ES-I3 (cell line): ENCODE data around the gene MALT1.

ENCODE experiments used
- H3K36me3 ChIP-seq: 2 replicates; pipeline ENCODE4 v1.6.1; 2013; ENCODE audit warnings: mild to moderate bottlenecking, low read length, control low read depth, moderate library complexity; ENCODE audit not compliant: insufficient read depth
- H3K4me1 ChIP-seq: 2 replicates; pipeline ENCODE4 v1.6.1; 2013; ENCODE audit warnings: mild to moderate bottlenecking, control low read depth, low read length; ENCODE audit not compliant: insufficient read depth
- H3K9ac ChIP-seq: 2 replicates; pipeline ENCODE4 v1.6.1; 2013; ENCODE audit warnings: low read depth, mild to moderate bottlenecking, low read length, moderate library complexity
- H3K9me3 ChIP-seq: 2 replicates; pipeline ENCODE4 v1.6.1; 2013; ENCODE audit warnings: mild to moderate bottlenecking, low read length, moderate library complexity; ENCODE audit not compliant: control insufficient read depth, insufficient read depth

Gene MALT1

DNA sequence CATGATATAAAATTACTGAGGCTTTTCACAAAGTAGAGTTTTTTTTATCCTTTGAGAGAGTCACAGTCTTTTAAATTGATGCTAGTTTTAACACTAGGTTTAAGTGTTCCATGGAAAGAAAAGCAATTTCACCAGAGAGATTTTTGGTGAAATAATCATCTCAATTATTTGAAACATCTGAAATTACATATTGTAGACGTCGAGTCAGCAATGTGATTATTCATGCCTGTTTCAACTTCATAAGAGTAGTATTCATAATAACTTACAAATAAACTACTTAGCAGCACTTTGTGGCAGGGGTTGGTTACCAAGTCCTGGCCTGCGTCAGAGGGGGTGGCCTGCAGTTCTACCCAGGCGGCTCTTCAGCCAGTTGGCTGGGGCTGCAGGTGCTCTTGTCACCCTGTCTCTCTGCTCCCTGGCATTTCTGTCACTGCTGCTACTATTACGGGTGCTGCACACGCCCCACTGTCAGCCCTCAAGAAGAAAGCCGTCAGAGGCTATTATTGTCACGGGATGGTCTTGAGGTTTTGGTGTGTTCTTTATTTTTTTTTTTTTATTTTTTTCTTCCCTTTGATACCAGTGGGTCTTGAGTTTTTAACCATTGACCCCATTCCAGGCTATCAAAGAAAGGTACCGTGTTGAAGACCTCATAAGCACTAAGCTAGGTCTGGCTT lies 50.4 kb downstream of the MALT1 start:
- Histone ChIP-seq H3K36me3 (no peaks in the 10 kb centered on the region; the same call in 1 of the 2 replicates), H3K9ac (no peak overlapping the region), H3K4me1 (no peaks in the 10 kb centered on the region), H3K9me3 (no peaks in the 10 kb centered on the region)

DNA sequence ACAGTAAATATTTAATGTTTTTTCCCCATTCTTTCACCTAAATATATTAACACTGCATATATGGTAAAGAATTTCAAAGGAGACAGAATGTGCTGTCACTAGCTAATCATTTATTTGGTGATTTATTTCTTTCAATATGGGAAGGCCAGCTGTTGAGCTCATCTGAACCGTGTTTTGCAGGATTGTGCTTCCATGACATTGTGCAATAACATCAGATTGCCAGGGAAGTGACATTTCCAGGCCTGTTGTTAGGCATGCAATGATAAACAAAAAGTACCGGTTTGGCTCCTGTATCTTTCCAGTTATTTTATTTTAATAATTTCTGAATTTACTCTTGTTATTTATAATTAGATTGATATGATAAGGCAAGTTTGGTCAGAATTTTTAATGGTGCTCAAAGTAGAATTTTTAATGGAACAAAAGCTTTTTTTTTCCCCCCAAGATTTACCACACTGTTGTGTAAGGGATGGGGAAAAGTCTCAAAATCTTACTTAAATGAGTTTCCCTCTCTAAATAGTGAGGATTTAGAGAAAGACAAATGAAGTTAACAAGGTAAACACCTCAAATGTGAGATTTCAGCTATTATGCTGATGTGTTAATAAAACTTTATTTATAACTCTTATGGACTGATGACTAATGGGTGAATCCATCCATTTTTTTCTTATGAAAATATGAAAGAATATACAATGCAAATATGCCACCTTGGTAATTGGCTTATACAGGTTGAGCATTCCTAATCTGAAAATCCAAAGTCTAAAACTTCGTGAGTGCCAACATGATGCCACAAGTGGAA lies 52.7 kb downstream of the MALT1 start:
- H3K9me3 ChIP-seq = no peaks in the 10 kb centered on the region
- H3K9ac ChIP-seq = no peak overlapping the region
- H3K36me3 ChIP-seq = no peaks in the 10 kb centered on the region
- H3K4me1 ChIP-seq = no peaks in the 10 kb centered on the region

DNA sequence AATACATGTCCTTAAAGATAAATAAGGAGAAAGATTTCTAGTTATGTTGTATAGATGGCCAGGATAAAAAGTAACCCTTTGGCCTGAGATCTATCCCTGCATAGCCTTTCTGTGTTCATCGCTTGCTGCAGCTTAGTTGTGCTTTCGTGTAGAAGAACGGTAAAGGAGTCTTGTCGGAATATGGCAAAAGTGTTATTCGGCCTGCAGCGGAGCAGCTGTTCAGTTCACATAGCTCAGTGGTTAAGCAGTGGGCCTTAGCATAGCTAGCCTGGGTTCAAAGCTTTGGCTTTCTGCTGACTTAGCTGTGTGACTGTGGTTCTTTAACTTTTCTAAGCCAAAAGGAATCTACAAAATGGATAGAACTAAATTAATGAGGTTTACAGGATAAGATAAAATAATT lies 55.4 kb downstream of the MALT1 start:
- Histone ChIP-seq H3K36me3 (no peaks in the 10 kb centered on the region), H3K9ac (no peak overlapping the region), H3K4me1 (no peaks in the 10 kb centered on the region), H3K9me3 (no peaks in the 10 kb centered on the region)

DNA sequence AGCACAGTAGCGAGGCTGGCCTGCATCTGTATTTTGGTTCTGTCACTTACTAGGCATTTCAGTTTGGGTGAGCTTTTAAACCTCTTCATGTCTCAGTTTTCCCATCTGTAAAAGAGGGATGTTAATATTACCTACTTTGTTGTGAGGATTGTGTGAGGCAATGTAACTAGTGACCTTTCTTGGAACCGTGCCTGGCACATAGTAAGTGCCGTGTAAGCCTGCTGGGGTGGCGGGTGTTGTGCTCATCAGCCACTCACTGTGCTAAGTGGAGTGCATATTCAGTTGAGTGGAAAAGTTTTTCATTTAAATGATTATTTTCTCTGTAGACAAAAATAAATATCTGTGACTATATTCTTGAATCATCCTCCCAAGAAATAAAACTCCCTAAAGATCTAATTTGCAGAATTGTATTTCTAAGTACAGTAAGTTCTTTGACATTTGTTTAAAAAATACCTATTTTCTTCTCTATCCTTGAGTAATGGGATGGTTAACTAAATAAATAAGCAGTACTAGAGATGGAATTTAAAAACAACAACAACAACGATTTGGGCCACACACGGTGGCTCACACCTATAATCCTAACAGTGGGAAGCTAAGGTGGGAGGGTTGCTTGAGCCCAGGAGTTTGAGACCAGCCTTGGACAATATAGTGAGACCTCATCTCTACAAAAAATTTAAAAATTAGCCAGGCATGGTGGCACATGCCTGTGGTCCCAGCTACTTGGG lies 56.7 kb downstream of the MALT1 start:
- H3K9me3 ChIP-seq = no peaks in the 10 kb centered on the region
- no peaks in the 10 kb centered on the region for H3K4me1 ChIP-seq
- H3K9ac ChIP-seq = no peak overlapping the region
- no peaks in the 10 kb centered on the region for H3K36me3 ChIP-seq

DNA sequence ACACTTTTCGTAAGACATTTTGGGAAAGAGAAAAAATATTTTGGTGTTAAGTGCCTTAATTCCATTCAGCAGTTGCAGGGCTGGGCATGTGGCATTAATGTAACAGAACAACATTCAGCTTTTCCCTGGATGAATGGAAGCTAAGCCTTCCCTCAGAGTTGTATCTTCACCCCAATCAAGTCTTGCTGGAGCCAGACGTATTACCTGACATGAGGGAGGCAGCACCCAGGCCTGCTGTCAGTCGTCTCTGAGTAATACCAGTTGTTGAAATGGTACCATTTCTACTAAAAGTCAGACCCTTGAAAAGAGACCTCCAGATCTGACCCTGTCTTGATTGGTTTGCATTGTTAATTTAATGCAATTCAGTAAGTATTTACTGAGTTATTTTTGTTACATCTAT lies 57.5 kb downstream of the MALT1 start:
- Histone ChIP-seq H3K4me1 (no peaks in the 10 kb centered on the region), H3K9ac (no peak overlapping the region), H3K36me3 (no peaks in the 10 kb centered on the region), H3K9me3 (no peaks in the 10 kb centered on the region)

DNA sequence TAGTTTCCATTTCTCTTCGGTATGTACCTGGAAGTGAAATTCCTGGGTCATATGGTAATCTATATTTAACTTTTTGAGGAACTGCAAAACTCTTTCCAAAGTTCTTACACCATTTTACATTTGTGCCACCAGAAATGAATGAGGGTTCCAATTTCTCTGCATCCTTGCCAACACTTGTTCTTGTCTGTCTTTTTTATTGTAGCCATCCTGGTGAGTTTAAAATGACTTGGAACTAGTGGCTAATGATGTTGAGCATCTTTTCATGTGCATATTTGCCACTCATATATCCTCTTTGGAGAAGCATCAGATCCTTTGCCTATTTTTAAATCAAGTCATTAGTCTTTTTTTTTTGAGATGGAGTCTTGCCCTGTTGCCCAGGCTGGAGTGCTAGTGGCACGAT lies 59.4 kb downstream of the MALT1 start:
- Histone ChIP-seq H3K36me3 (no peaks in the 10 kb centered on the region), H3K9ac (no peak overlapping the region), H3K9me3 (no peaks in the 10 kb centered on the region), H3K4me1 (no peaks in the 10 kb centered on the region)

DNA sequence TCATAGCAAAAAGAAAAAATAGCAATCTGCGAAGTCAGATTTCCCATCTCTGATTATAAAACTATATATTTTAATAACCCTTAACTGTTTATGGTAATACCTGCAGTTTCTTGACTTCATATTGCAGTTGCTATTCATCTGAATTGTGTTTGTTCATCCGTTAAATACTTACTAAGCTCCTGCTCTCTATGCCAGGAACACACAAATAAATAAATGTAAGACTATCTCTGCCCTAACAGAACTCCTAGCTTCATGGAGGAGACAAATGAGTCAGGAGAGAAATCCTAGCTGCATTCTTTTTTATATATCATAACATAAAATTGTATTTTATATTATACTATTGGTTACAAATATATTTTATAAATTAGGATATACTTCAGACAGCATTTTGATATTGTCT lies 61.2 kb downstream of the MALT1 start:
- Histone ChIP-seq H3K9ac (no peak overlapping the region), H3K4me1 (no peaks in the 10 kb centered on the region), H3K9me3 (no peaks in the 10 kb centered on the region), H3K36me3 (no peaks in the 10 kb centered on the region)

- Histone ChIP-seq H3K9ac (no peak overlapping the region), H3K9me3 (no peaks in the 10 kb centered on the region), H3K4me1 (no peaks in the 10 kb centered on the region), H3K36me3 (no peaks in the 10 kb centered on the region)
Measured at GRCh38 chr18:58733866-58734265, 62.6 kb downstream of the MALT1 start.

DNA sequence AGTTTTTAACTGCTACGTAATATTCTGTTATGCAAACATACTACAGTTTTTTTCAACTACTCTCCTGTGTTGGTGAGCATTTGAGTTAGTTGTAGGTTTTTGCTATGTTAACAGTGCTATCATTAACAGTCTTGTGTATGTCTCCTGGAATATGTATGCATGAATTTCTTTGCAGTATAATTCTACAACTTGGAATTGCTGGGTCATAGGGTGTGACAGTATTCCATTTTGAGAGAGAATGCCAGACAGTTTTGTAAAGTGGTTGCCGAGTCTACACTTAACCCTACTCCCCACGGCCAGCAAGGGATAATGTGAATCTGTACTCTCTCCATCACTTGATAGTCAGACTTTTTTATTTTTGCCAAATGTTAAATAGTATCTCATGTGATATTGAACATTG lies 67.1 kb downstream of the MALT1 start:
- Histone ChIP-seq H3K4me1 (no peaks in the 10 kb centered on the region), H3K9ac (no peak overlapping the region), H3K9me3 (no peaks in the 10 kb centered on the region), H3K36me3 (no peaks in the 10 kb centered on the region)

DNA sequence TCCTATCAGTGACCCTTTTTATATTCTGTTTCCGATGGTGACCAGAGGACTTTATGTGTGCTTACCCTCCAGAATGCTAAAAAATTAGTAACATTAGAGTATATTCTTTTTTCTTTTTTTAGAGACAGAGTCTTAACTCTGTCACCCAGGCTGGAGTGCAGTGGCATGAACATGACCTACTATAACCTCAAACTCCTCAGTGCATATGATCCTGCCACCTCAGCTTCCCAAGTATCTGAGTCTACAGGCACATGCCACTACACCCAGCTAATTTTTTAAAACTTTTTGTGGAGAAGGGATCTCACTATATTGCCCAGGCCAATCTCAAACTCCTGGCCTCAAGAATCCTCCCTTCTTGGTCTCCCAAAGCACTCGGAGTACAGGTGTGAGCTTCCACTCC lies 74.6 kb downstream of the MALT1 start:
- Histone ChIP-seq H3K36me3 (peaks cover 5% of the 10 kb centered on the region; the same call in 1 of the 2 replicates), H3K4me1 (no peaks in the 10 kb centered on the region), H3K9ac (no peak overlapping the region), H3K9me3 (no peaks in the 10 kb centered on the region)

DNA sequence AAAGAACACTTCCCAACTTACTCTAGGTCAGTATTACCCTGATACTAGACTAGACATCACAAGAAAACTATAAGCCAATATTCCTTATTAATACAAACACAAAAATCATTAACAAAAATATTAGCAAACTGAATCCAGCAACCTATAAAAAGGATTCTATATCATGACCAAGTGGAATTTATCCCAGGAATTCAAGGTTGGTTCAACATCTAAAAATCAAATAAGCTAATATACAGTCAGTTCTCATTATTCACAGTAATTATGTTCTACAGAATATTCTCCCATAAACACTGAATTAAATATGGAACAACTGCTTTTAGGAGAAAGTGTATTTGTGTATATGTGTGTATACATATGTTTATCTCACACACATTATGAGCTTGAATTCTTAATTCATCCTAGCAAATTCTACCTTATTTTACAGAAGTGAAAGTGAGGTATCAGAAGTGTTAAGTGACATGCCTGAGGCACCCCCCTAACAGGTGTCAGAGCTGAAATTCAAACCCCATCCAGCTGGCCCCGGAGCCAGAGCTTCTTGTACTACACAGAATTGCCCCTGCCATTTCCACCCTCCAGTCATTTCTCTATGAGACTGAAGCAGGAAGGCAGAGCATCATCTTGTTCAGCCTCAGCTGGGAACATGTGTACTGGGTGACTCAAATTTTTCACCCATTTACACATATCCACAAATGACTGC lies 77.8 kb downstream of the MALT1 start:
- Histone ChIP-seq H3K9me3 (no peaks in the 10 kb centered on the region), H3K9ac (no peak overlapping the region), H3K4me1 (no peaks in the 10 kb centered on the region), H3K36me3 (peaks cover 5% of the 10 kb centered on the region; the same call in 1 of the 2 replicates)

DNA sequence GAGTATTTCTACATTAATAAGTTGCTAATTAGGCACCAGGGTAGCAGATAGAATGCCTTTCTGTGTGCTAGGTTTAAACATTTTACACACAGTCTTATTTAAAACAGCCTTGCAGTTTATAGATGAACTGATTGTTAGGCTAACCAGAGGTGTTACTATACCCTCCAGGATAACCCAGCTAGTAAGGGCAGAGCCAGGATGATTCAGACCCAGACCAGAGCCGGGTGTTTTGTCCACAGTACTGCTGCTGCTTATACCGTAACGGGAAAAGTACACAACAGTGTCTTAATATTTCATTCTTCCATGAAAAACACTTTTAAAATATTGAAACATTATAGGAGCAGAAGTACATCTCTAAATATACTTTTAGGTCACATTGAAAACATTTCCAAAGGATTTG lies 82.7 kb downstream of the MALT1 start:
- Histone ChIP-seq H3K9me3 (no peaks in the 10 kb centered on the region), H3K4me1 (no peaks in the 10 kb centered on the region), H3K9ac (no peak overlapping the region), H3K36me3 (no peaks in the 10 kb centered on the region; the same call in 1 of the 2 replicates)

DNA sequence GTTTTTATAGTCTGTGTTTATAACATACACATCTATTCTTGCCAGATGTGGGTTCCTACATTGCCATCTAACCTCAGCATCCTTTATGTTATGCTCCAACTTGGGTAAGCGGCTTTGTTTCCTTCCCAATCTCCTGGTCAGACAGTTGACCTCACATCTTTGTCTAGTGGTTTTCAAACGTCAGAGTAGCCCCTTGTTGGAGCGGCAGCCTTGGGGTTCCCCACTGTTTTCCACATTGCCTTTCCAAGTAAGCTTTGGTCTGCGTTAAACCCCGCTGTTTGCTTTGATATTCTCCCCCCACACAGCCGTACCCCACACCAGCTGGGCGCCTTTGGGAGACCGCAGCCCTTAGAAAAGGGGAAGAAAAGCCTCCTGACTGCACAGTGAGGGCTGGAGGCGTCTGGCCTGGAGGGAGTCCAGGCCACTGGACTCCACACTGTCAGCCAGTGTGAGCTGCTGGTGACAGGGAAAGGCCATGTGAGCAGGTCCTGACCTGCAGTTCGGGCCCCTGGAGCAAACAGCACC lies 83.3 kb downstream of the MALT1 start:
- no peaks in the 10 kb centered on the region; the same call in 1 of the 2 replicates for H3K36me3 ChIP-seq
- H3K9ac ChIP-seq = no peak overlapping the region
- H3K4me1 ChIP-seq = no peaks in the 10 kb centered on the region
- no peaks in the 10 kb centered on the region for H3K9me3 ChIP-seq
